ENCODE measurements around the gene GSC.

- TF ChIP-seq POLR2A (IDR thresholded peaks at IDR 0.05), result no peak
- TF ChIP-seq POLR2AphosphoS5 (IDR thresholded peaks at IDR 0.05; ENCODE audit: insufficient read depth in 1 of 2, low read depth in 1 of 2), result no peak
Observed at GRCh38 chr14:94751956-94752355, 18.0 kb downstream of the GSC start.

Measured in vagina (tissue), 2 donors.